GM21619 (cell line): Measurements from ENCODE around the gene RAB3C.

Experiments
- ATAC-seq: cut with Tn5 transposase; IDR thresholded peaks from one replicate; pipeline ENCODE4 v1.9.1; 2021; ENCODE audit not compliant: unreplicated experiment

RAB3C gene

GRCh38 chr5:58860680-58861079 is 277.8 kb downstream of the RAB3C start:
- no peak for ATAC-seq

DNA sequence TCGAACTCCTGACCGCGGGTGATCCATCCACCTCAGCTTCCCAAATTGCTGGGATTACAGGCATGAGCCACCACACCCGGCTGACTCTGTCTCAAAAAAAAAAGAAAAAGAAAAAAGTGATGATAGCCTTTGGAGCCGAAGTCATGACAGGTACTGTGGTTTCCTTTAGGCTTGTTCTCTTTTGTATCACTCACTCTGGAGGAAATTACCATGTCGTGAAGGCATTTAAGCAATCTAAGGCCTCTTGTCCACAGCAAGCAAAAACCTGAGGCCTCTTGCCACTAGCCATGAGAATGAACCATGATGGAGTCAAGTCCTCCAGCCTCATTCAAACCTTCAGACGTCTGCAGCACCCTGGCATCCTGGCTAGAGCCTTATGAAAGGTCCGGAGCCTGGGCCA is 286.1 kb downstream of the RAB3C start:
- ATAC-seq: no peak

DNA sequence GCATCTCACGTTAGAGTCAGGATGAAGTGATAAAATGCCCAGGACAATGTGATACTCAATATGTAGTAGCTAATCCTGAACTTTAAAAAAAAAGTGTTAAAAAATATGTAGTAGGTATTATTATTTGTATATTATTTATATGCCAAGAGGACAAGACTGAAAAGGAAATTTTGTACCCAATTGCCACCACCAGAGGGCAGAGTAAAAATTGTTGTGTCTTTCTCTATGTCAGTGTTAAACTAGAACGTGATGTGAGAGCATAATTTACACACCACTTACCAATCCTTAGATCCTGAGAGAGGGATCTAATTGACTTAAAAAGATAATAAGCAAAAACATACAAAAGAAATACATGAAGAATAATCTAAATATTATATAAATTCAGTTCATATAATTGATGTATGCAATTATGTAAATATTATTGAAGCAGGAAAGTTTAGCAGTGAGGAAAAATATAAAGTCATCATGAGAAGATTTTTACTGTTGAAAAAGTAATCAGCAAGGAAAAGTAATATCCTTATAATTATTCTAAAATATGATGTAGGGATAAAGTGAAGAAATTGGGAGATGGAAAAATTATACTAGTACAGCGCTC is 288.9 kb downstream of the RAB3C start:
- ATAC-seq: peak; percentile 57

DNA sequence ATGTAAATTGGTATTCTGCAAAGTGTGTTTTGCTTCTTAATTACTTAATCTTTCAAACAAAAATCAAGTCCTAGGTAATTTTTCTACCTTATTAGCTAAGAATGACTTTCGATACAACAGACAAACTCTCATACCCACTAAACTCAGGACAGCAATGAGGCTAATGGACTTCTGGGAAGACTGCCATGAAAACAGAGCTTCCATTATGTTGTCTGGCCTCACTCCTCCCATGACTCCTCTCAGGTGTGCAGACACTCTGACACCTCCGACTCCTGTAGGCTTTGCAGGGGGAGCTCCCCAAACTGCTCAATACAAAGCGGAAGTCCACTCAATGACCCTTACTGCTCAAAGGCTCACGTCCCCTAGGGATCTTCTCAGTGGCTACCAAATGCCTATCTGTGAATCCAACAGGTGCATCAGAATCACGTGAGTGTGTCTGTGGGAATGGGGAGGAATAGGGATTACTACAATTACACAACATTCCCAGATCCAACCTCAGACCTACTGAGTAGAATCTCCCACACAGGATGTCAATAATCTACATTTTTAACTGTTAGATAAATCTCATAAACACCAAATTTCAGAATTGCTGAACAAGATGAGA is 289.9 kb downstream of the RAB3C start:
- ATAC-seq: no peak

- no peak for ATAC-seq
Observed at GRCh38 chr5:58875599-58875998, 292.7 kb downstream of the RAB3C start.

- peak; percentile 60 for ATAC-seq
Observed at GRCh38 chr5:58885260-58885659, 302.4 kb downstream of the RAB3C start.

DNA sequence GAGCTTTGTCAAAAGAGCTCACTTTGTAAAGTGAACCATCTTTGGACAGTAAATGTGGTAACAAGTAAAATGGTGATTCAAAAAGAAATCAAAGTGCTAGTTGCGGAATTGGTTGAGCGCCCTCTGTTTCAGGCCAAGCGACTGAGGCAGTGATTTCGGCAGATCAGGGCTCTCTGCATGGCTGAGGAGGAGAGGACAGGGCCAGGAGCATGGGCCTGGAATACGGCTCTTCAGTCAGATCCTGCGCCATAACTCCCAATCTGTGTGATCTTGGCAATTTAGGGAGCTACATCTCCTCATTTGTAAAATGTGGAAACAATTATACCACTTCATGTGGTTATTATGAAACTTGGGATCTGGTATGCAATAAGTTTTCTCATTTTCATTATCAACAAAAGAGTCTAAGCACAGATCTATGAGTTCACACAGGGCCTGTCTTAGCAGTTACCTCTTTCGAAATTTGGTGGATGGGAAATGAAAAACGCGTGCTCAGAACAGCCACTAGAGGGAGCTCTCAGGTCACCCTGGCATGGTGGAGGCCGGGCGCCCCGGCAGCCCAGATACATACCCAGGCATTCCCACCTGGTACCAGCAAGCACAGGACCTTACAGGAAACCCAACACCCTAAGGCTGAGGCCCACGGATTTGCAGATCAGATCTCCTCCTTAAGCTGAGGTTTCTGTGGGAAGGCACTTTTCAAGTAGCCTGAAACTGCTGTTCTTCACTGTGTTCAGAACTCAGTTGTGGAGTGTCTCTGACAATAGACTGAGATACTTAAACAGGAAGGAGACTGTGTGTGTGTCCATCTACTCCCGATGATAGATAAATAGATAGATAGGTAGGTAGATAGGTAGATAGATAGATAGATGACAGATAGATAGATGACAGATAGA is 303.7 kb downstream of the RAB3C start:
- ATAC-seq: peak; percentile 53

- ATAC-seq: no peak
Observed at GRCh38 chr5:58887311-58887710, 304.4 kb downstream of the RAB3C start.

- ATAC-seq: no peak
Observed at GRCh38 chr5:58887721-58888409, 305.0 kb downstream of the RAB3C start.

DNA sequence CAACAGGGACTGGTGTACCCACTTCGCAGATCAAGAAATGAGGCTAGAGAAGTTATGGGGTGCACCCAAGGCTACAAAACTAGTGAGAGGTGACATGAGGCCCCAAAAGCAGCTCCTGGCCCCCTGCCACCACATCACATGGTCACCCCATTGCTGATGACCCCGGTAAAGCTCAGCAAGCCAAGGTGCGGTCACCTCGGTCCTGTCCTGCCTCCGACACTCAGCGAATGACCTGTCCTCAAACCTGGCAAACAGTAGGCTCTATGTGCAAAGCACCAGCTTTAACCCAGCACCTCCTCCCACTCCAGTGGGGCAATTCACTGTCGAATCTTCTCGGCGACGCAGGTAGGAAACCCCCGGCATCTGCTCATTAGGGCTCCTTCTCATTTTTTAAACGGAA is 307.4 kb downstream of the RAB3C start:
- ATAC-seq: no peak

GRCh38 chr5:58890701-58891085 is 307.8 kb downstream of the RAB3C start:
- no peak for ATAC-seq

GRCh38 chr5:58891086-58891970 is 308.5 kb downstream of the RAB3C start:
- ATAC-seq: peak; percentile 44

DNA sequence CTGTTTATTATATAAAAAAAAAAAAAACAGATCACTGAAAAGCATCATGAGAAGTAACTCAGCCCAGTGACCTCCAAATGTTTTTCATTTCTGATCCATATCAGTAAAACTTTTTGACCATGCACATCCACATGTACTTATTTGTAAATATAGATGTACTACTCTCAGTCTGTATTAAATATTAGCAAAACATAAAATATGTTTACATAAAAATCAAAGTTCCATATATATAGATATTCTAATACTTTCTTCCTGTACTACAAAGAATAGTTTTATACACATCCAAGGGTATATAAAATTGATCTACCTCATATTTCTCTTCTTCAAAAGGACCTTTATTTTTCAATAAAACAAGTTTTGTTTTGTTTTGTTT is 309.1 kb downstream of the RAB3C start:
- ATAC-seq: no peak

GRCh38 chr5:58893551-58893950 is 310.7 kb downstream of the RAB3C start:
- ATAC-seq: no peak

GRCh38 chr5:58898006-58898405 is 315.1 kb downstream of the RAB3C start:
- ATAC-seq: no peak

GRCh38 chr5:58898538-58898937 is 315.7 kb downstream of the RAB3C start:
- ATAC-seq: no peak

GRCh38 chr5:58901271-58901670 is 318.4 kb downstream of the RAB3C start:
- no peak for ATAC-seq

DNA sequence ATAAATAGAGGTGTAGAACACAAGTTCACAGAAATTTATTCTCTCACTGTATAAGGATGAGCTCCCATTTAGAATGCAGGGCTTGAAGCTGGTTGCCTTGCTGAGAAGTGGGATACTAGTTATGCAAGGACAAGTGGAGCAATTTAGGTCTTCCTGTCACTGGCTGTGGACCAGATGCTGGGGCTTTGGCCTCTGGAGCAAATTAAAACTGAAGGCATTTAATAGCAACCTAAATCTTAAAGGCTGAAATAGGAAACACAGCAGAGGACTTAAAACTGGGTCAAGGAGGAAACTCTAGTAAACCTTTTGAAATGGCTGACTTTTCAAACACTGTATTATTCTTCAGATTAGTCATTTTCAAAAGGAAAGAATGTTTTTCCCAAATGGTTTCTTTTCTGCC is 319.4 kb downstream of the RAB3C start:
- ATAC-seq: no peak

GRCh38 chr5:58902765-58903164 is 319.9 kb downstream of the RAB3C start:
- ATAC-seq: no peak

DNA sequence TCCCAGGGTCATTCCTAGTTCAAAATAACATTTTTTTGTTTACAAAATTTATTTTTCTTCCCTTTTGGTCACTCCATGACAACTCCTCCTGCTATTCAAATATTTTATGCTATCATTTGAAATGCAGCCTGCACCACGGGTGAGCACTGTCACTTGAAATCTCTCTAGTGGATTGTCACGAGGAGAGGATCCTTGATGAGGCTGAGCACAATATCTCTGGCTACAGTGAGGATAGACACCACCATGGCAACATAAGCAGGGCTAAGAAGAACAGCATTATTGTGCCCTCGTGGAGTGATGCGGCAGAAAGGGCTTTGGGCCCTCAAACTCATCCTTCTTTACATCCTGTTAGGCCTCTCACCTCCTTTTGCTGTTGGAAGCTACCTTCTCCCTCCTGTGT is 321.9 kb downstream of the RAB3C start:
- ATAC-seq: no peak

GRCh38 chr5:58905944-58906343 is 323.1 kb downstream of the RAB3C start:
- ATAC-seq: no peak
